GM04503 (cell line): ENCODE measurements around the gene NPAS2.

Experiments
- DNase-seq: peaks from one replicate; pipeline ENCODE4 v3.0.0-alpha.2; 2012; ENCODE audit warnings: low read depth

The NPAS2 gene

DNA sequence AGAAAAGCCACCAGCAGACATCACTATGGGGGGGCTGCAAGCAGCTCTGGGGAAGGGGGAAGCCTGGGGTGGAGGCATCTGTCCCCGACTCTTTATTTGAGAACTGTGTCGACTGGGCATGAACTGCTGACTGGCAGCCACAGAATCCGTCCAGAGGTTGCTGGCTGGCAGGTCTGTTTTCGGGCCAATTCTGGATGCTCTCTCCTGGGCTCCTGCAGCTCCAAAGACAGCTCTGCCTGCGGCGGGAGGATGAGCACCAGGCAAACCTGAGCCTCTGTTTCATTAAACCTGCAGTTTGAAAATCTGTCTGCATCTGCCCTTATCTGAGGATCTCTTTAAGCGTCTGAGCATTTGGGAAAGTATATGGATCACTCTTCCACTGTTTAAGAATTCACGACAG, 147.8 kb downstream of the NPAS2 start:
- DNase-seq, result no peak

DNA sequence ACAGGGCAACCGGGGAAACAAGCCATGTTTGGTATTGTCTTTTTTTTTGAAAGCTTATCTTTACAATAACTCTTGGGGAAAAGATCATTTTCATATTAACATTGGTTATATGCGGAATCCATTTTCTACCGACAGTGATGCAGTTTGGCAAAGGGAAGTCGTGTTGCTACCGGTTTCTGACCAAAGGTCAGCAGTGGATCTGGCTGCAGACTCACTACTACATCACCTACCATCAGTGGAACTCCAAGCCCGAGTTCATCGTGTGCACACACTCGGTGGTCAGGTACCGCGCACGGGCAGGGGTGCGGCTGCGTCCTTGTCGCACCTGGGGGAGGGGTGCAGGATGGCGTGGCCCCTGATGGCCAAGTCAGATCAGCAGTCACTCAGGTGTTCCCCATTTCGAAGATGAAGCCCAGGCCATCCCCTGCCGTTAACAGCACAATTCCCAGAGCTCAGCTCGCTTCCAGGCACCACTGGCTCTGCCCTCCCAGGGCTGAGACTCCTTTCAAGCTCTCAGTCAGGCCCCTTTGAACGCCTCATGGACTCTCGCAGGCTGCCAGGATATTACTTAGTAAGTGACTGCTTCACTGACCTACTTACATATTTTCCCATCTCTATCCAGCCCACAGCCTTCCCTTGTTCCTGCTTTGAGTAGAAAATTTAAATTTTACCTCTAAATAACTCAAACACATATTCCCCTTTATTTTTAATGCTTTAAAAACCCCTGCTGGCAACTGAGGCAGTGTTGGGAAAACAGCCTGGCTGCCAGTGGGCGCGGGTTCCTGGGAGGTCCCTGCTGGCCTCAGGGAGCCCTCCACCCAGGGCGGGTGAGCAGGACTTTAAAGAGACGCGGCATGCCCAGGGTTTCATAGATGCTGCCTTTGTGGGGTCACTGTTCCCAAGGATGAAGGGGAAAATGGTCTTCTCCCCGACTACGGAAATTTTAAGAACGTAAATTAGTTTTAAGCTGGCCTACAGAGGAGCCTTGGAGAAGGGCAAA, 148.5 kb downstream of the NPAS2 start:
- no peak for DNase-seq

DNA sequence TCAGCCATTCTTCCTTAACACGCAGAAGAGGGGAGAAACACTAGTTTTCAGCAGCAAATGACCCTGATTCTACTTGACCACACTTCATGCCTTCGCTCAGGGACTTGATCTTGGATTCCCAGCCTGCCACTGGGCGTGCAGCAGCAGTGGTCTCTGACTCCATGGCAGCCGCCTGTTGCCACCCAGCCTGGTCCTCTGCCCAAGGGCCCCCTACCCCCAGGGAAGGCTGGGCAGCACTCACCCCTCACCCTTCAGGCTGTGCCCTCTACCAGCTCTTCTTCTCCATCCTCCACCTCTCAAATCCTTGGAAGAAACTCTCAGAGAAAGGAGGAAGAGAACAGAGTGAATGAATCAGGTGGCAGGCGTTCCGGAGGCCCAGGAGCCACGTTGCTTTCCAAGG, 150.1 kb downstream of the NPAS2 start:
- no peak for DNase-seq

DNA sequence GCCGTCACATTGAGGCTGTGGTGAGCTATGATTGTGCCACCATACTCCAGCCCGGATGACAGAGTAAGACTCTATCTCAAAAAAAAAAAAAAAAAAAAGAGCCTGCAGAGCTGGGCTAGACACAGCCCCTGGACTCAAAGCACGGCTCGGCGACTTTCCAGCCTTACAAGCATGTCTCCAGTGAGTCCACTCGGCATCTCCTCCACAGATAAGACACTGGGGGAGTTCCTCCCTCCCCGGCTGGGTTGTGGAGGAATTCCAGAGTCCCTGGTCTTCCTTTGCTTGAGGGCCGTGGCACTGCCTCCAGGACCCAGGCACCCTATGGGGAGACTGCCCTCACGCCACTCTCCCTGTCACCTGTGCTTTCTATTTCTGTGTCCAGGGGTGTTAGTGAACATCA, 151.3 kb downstream of the NPAS2 start:
- no peak for DNase-seq

DNA sequence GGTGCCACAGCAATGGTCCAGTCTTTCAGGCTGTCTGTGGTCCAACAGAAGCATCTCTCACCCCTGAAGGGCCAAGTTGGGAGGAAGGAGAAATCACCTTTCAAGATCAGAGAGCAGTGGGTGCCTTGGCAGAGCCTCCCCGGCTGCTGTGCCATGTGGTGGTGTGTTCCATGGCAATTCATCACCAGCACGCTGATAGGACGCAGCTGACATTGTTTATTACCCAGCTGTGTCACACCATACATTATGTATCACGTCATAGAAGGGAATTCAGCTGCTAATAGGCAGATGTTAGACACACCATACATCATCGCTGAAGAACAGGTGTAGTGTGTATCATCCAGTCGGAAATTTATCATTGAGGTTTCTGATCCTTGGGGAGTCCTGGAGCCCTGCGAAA, 152.5 kb downstream of the NPAS2 start:
- no peak for DNase-seq

DNA sequence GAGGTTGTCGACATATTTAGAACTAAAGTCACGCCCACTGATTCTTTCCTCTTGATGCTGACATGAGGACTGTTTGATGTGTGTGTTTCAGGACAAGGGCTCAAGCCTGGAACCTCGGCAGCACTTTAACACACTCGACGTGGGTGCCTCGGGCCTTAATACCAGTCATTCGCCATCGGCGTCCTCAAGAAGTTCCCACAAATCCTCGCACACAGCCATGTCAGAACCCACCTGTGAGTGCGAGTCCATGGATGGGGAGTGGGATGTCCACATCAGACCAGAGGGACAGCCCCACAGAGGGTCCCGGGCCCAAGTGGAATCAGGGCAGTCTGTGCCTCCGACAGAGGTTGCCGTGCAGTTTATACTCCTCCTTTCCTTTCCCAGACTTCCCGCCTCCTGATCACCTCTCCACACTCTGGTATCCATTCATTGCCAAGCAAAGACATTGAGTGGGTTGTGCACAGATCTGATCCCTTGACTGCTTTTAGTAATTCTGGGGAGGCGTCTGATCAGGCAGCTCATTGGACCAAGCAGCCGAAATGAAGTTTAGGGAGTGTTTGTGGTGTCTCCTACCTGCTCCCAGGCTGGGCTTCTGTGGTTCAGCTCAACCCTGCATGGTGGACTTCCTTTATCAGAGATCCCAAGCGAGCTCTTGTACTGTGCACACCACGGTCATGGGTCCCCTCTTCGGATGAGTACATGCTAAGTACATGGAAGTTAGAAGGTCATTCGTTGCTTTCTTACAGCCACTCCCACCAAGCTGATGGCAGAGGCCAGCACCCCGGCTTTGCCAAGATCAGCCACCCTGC, 155.0 kb downstream of the NPAS2 start:
- no peak for DNase-seq

DNA sequence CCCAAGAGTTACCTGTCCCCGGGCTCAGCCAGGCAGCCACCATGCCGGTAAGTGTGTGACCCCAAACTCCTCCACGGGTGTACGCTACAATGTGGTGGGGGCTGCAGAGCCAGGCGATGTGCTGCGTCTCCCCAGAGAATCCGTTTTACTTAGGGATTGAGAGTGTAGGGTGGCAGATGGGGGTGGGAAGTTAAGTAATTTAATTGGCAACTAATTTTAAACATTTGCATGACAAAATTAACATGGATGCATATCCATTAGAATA, 155.5 kb downstream of the NPAS2 start:
- no peak for DNase-seq

DNA sequence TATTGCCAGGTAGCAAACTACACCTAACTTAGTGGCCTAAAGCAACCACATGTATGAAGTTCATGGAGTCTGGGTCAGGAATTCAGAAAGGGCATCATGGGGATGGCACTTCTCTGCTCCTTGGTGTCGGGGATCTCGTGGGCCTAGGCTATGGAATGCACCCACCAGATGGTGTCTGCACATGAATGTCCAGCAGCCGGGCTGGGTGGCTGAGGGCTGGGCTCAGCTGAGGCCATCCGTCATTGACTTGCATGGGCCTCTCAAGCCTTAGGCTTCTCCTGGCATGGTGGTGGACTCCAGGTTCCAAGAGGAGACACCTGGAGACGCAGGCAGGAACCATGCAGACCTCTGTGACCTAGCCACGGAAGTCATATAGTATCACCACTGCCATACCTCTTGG, 156.1 kb downstream of the NPAS2 start:
- DNase-seq, result no peak

DNA sequence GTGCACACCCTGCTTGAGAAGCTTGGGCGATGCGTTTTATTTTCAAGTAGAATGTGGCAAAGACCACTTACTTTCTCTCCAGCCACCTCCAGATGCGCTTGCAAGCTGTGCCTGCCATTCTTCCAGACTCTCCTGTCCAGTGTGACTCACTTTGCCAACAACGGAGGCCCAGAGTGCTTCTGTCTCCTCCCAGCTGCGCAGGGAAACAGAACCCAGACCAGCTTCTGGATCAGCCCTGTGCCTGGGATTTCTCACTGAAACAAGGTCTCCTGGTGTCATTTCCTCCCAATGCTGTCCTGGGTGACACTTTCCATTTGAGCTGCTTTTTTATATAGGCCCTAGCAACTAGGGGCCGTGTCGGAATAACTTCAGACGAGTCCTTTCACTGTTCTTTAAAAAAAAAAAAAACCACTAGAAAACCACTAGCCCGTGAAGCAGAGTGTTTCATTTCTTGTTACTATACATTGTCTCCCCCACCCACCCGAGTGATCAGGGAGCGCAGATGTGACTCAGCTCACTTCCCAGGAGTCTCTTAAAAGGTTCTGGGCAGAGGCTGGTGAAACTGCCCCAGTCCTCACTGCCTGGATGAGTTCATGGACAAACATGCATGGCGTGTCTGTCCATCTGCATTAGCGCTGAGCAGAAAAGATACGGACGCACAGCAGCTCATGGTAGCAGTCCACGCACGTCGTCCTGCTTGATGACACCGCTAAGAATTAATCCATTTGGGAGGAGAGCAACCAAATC, 156.9 kb downstream of the NPAS2 start:
- no peak for DNase-seq

DNA sequence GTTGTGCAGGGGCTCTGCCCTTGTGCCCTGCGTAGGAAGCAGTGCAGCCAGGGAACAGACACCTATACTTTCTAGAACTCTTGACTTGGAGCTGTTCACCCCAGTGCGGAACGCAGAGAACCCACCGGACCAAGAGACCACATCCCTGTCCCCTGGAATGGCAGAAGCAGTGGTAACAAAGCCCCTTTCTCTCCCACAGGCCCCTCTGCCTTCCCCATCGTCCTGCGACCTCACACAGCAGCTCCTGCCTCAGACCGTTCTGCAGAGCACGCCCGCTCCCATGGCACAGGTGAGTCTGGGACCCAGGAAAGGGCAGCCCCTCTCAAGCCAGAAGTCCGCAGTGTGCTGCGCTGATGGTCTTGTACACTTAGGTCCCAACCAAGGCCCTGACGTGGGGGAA, 157.6 kb downstream of the NPAS2 start:
- DNase-seq, result no peak

DNA sequence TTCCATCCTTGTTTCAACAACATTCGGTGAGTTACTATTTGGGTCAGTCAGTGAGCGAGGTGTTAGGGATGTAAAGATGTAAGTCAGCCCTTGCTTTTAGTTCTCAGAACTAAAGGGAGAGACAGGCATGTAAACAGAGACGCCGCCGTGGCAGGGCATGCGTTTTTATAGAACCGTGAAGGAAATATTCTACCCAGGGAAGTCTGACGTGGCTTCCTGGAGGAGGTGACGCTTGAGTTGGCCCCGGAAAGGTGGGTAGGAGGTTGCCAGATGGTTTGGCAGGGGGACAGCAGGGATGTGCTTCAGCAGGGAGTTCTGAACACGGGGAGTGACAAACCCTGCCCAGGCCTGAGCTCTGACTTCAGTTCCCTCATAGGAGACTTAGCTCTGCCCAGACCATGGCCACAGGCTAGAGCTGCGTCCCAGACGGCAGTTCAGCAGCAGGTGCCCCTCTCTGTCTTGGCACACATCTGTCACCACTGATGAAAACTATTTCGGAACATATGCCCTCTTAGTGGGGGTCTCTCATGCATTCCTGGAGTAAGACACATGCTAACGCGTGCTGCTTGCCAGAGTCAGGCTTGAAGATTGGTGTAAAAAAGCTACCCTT, 158.7 kb downstream of the NPAS2 start:
- no peak for DNase-seq

DNA sequence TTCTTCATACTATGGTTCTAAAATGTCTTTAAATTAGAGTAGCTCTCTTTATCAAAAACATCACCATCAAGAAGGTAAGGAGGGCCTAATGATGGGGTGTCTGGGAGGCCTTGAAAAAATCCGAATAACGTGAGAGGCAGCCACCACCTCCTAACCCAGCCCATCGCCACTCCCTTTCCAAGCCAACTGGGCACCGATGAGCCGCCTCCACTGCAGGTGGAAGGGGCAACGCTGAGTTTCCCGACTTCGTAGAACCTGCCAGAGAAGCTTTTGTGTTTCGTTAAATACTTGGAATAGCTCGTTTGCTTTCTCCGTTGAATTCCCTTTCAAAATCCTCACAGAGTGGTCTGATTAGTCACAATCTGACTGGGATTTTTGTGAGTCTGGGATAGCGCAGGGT, 160.1 kb downstream of the NPAS2 start:
- no peak for DNase-seq

DNA sequence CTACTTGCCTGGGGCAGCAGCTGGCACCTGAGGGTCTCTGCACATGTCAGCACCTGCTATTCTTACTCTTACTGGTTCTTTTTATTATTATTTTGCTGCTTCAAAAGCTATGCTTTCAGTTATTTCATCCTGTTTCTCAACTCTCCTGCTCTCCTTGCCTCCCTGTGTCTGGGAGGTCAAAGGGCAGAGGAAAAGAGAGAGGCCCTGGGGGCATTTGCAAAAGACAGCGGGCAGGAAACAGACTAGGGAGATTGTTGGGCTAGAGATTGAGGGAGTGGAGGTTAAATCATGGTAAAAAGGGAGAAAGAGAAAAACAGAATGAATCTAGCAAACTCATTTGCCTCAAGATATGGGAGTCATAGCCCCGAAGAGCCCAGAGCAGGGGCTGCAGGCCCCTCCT, 161.1 kb downstream of the NPAS2 start:
- DNase-seq, result no peak

DNA sequence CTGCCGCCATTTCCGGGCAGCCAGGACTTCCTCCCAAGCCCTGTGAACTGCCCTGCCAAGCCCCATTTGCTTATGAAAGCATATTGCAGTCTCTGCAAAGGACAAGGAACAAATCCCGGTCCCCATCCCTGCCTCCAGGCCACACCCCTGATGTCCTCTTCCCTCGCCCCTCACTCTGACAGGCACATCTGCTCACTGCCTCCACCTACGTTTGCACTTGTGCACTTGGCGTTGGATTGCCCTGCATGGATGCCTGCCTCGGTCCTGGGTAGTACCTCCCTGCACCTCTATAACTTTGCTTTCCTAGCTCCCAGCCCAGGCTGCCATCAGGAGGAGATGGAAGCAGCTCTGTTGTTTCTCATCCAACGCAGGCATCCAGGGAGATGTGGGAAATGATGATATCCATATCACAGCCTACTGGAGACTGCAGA, 162.5 kb downstream of the NPAS2 start:
- no peak for DNase-seq

DNA sequence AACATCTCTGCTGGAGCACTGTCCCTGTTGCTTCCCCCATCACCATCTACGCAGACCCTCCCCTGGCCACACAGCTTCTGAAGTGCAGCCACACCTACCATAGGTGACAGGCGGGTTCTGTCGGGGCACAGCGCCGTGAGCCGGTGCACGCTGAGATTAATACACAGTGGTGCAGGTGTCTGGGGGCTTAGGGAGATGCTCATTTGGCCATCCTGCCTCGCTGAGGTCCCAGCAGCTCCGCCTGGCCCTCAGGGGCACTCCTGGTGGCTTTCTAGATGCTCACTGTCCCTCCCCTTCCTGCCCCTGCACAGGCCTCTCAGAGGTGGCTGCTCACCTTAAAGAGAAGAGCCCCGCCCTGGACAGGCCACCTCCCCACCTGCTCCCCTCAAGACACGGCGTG, 163.3 kb downstream of the NPAS2 start:
- no peak for DNase-seq

DNA sequence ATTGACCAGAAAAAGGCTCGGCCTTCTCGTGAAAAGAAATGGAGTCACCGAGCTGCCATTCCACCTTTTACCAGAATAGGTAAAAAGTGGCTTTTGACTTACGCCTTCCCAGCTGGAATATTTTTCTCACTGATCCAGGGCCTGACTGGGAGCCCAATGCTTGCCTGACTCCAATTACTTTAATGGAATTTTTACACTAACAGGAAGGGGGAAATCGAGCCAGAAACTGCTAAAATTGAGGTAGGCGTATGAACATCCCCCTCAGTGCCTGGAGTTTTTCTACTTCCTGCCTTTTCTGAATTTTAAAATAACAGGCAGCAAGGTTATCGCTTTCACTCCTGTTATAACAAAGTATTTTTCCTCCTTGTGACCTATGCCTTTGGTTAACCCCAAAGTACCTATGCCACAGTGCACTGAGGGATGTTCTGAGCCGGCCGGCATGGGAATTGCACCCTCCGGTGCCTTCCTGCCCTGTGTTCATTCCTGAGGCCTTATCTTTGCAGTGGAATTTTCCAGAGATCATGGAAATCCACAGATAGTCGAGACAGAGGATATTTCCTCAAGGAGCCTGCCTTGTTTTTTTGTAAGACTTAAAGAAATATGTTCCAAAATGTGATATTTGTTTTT, 163.9 kb downstream of the NPAS2 start:
- DNase-seq, result no peak

DNA sequence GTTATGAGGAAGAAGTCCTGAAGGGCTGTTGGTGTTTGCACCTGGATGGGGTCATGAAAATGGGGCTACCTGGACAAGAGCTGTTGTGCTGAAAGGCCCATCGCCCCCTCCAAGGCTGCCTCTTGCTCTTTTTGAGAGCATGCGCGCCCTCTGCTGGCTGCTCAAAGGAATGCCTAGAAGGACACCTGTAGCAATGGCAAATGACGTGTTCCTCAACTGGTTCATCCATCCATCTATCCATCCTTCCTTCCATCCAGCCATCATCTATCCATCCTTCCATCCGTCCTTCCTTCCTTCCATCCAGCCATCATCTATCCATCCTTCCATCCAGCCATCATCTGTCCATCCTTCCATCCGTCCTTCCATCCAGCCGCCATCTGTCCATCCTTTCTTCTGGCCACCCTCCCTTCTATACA, 165.0 kb downstream of the NPAS2 start:
- DNase-seq, result no peak

DNA sequence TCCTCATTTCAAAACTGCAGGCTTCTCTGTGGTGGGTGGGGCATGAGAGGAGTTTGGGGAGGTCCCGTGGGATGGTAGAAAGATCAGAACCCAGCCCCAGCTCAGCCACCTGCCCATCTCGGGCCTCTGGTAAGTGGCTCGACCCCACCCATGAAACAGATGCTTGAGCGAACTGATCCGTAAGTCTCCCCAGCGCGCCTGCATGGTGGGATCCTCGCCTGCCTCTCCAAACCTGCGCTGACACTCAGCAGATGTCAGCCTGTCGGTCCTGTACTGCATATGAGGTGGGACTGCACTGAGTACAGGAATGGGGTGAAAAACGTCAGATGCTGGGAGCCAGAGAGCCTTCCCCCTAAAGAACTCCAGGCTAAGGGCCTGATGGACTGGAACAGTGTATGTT, 166.2 kb downstream of the NPAS2 start:
- DNase-seq, result no peak

DNA sequence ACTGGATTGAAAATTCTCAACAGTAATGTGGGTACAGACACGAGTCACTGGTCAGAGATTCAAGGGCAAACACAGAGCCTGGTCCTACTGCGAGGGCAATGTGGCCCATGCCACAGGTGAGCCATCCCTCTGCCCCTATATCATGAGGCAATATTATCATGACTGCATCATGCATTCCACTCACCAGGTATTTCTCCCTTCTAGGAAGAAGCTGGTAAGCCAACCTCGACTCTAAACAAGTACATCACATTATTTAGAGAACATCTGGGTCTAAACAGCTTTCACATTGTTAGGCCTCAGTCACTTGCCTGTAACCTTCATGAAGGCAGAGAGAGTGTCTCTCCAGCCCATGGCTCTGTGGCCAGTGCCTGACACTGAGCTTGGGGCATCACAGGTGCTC, 167.6 kb downstream of the NPAS2 start:
- no peak for DNase-seq

DNA sequence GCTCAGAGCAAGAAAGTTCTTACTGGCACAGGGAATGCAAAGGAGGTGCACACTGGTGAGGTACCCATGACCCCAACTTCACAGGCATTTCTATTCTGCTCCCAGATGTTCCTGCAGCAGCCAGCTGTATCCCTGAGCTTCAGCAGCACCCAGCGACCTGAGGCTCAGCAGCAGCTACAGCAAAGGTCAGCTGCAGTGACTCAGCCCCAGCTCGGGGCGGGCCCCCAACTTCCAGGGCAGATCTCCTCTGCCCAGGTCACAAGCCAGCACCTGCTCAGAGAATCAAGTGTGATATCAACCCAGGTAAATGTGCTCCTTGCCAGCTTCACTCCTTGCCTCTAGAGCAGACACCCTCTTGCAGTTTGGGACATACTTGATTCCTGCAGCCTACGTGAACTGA, 168.0 kb downstream of the NPAS2 start:
- no peak for DNase-seq

DNA sequence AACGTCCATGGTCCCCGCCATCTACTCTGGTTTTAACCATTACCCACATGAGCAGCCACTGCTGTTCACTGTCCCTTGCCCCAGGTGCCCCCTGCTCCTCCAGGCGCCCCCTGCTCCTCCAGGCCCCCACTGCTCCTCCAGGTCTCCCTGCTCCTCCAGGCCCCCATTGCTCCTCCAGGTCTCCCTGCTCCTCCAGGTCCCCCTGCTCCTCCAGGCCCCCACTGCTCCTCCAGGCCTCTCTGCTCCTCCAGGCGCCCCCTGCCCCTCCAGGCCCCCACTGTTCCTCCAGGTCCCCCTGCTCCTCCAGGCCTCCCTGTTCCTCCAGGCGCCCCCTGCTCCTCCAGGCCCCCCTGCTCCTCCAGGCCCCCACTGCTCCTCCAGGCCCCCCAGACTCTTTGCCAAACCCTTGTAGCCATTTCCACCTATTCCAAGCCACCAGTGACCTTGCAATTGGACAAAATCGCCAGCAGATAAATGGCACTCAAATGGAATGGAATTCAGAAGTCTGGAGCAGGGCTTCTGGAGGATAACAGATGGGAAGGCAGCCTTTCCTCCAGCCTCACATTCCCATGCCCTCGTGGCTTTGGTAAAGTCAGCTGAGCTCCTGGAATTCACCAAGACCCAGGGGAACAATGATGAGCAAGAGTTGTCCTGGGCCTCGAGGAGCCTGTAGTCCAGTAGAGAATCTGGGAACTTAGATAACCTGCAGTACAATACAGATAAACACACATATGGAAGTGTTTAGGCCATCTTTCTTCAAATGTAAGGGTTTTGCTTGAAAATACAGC, 168.9 kb downstream of the NPAS2 start:
- peak; percentile 66 for DNase-seq
